GM23338 (cell line): ENCODE measurements around the gene ADD1. TPM values are rescaled to one million over a fixed set of nuclear protein-coding genes. Genes with fewer than 3 reads are reported as not detected.

Source experiments
- ATAC-seq: fragments of 200-7000 bp; cut with Tn5 transposase; 3 replicates; pipeline ENCODE4 v1.9.1; 2020
- DNase-seq: peaks from one replicate; pipeline ENCODE4 v3.0.0-alpha.2; 2015; ENCODE audit warnings: low spot score
- H2AFZ ChIP-seq: fragments of 200-600 bp; sonication (generic); 2 replicates; pipeline ENCODE4 v1.8.0; 2016; ENCODE audit warnings: antibody characterized with exemption, mild to moderate bottlenecking, moderate library complexity
- H3F3A ChIP-seq: fragments of 200-600 bp; sonication (generic); replicated peaks from 2 replicates; pipeline ENCODE4 v1.8.0; 2017; ENCODE audit warnings: antibody characterized with exemption, mixed run types, low read depth
- H3K27ac ChIP-seq: fragments of 200-600 bp; sonication (generic); 2 replicates; pipeline ENCODE4 v1.6.1; 2016; ENCODE audit warnings: low read depth
- H3K27me3 ChIP-seq: fragments of 200-600 bp; sonication (generic); 2 replicates; pipeline ENCODE4 v1.8.0; 2016; ENCODE audit warnings: mild to moderate bottlenecking, mixed run types, moderate library complexity; ENCODE audit not compliant: insufficient read depth
- H3K36me3 ChIP-seq: fragments of 200-600 bp; sonication (generic); 2 replicates; pipeline ENCODE4 v1.8.0; 2016; ENCODE audit warnings: mild to moderate bottlenecking; ENCODE audit not compliant: insufficient read depth
- H3K4me1 ChIP-seq: fragments of 200-600 bp; sonication (generic); 2 replicates; pipeline ENCODE4 v1.8.0; 2016; ENCODE audit warnings: mild to moderate bottlenecking, moderate library complexity; ENCODE audit not compliant: insufficient read depth
- H3K4me2 ChIP-seq: fragments of 200-600 bp; sonication (generic); 2 replicates; pipeline ENCODE4 v1.7.1; 2017; ENCODE audit warnings: mixed run types
- H3K4me3 ChIP-seq: fragments of 200-600 bp; sonication (generic); 2 replicates; pipeline ENCODE4 v1.6.1; 2016; ENCODE audit warnings: mixed run types
- H3K79me2 ChIP-seq: fragments of 200-600 bp; sonication (generic); replicated peaks from 2 replicates; pipeline ENCODE4 v1.8.0; 2017; ENCODE audit warnings: mild to moderate bottlenecking; ENCODE audit not compliant: insufficient read depth
- H3K9me2 ChIP-seq: fragments of 200-600 bp; sonication (generic); 2 replicates; pipeline ENCODE4 v1.8.0; 2017; ENCODE audit not compliant: insufficient read depth
- H4K20me1 ChIP-seq: fragments of 200-600 bp; sonication (generic); replicated peaks from 2 replicates; pipeline ENCODE4 v1.8.0; 2017; ENCODE audit warnings: mild to moderate bottlenecking; ENCODE audit not compliant: insufficient read depth
- H3K27ac Mint-ChIP-seq: 2 replicates; pipeline ENCODE4 v1.8.0; 2020; ENCODE audit warnings: inconsistent platforms, mild to moderate bottlenecking, moderate library complexity, mixed read lengths
- H3K27me3 Mint-ChIP-seq: 3 replicates; pipeline ENCODE4 v1.8.0; 2022; ENCODE audit warnings: low read depth, mild to moderate bottlenecking, moderate library complexity, mixed read lengths, inconsistent platforms; ENCODE audit not compliant: insufficient read depth, poor library complexity
- H3K36me3 Mint-ChIP-seq: 3 replicates; pipeline ENCODE4 v1.8.0; 2021; ENCODE audit warnings: low read depth, mild to moderate bottlenecking, inconsistent platforms, moderate library complexity, mixed read lengths
- H3K4me1 Mint-ChIP-seq: 3 replicates; pipeline ENCODE4 v1.8.0; 2020; ENCODE audit warnings: mild to moderate bottlenecking, inconsistent platforms, mixed read lengths
- H3K4me3 Mint-ChIP-seq: 3 replicates; pipeline ENCODE4 v1.8.0; 2021; ENCODE audit warnings: moderate library complexity, mild to moderate bottlenecking, inconsistent platforms, mixed read lengths
- H3K9me3 Mint-ChIP-seq: 3 replicates; pipeline ENCODE4 v1.8.0; 2020; ENCODE audit warnings: moderate library complexity, mild to moderate bottlenecking, inconsistent platforms, mixed read lengths
- CREB1 ChIP-seq: fragments of 250-450 bp; sonication (Bioruptor Pico); IDR thresholded peaks from 2 replicates; pipeline ENCODE4 v1.5.0; 2020; ENCODE audit warnings: low read depth, mild to moderate bottlenecking, moderate library complexity
- NANOG ChIP-seq: IDR thresholded peaks from 2 replicates; pipeline ENCODE4 v1.6.1; 2016; ENCODE audit warnings: antibody characterized with exemption, borderline replicate concordance
- ZNF114 ChIP-seq: fragments of 250-450 bp; sonication (Bioruptor Pico); IDR thresholded peaks from 2 replicates; pipeline ENCODE4 v1.5.0; 2020; ENCODE audit warnings: mild to moderate bottlenecking, moderate library complexity
- ZNF331 ChIP-seq: fragments of 250-450 bp; sonication (Bioruptor Pico); IDR thresholded peaks from 2 replicates; pipeline ENCODE4 v1.5.0; 2020; ENCODE audit warnings: low read depth, mild to moderate bottlenecking, moderate library complexity
- polyA plus RNA-seq: library from polyadenylated mRNA; unstranded; fragments of >200 nt; fragmentation: Nextera tagmentation; extraction: Ambion mirVana; gene quantifications from 2 replicates; pipeline ENCODE4 v1.2.1, GENCODE V29; 2016
- total RNA-seq: library from RNA; depleted of rRNA; stranded (reverse); fragments of >200 nt; shearing (Covaris generic); gene quantifications from 2 replicates; pipeline ENCODE4 v1.2.3, GENCODE V29; 2014
- TF ChIP-seq, protein P1 (sequence below): fragments of 250-450 bp; sonication (Bioruptor Pico); IDR thresholded peaks from 2 replicates; pipeline ENCODE4 v1.5.0; 2020; ENCODE audit warnings: mild to moderate bottlenecking, moderate library complexity
- TF ChIP-seq, protein P2 (sequence below): IDR thresholded peaks from one replicate; pipeline ENCODE4 v1.6.1; 2018; ENCODE audit warnings: antibody characterized with exemption; ENCODE audit not compliant: unreplicated experiment
- TF ChIP-seq, protein P3 (sequence below), 2 experiments: fragments of 200-600 bp in 1 of 2; sonication (generic) in 1 of 2; conservative IDR thresholded peaks; 2 replicates each; pipeline versions ENCODE4 v1.5.1 to v1.6.1; 2016 to 2017; ENCODE audit warnings: antibody characterized with exemption in 2 of 2, low read depth in 2 of 2, mild to moderate bottlenecking in 2 of 2, moderate library complexity in 1 of 2
- TF ChIP-seq, protein P4 (sequence below): IDR thresholded peaks from 2 replicates; pipeline ENCODE4 v1.6.1; 2016; ENCODE audit warnings: antibody characterized with exemption

The ADD1 gene
- total and polyA plus RNA-seq, 2 experiments from 2014 or later: 126 to 144 TPM

DNA sequence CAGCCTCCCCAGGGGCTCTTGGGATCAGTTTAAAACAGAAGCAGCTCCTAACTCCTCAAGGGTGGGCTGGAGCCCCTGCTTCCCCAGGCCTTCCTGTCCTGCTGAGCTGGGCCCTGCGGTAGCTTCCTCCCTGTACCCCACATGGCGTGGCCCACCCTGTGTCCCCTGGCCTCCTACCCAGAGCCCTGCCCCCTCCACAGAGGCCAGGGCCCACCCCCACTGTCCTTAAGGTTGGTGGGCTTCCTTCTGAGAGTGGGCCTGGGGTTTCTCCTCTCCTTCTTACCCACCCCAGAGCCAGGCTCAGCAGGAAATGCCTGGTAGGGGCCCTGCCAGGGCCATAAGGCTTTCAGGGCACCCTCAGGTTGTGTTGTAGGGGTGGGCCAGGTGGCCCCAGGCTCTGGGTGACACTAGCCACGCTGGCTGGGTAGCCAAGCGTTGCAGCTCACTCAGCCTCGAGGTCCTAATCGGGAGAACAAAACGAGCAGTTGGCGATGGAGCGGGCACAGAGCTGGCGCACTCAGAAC, 39.1 kb upstream of the ADD1 start:
- H3K4me1 Mint-ChIP-seq: peaks cover 9% of the 10 kb centered on the region; the same call in 2 of the 3 replicates
- H4K20me1 ChIP-seq: no peaks in the 10 kb centered on the region
- TF ChIP-seq NANOG (no peak), CREB1 (CRISPR knock-in tag) (no peak)
- no peaks in the 10 kb centered on the region for H3K36me3 ChIP-seq
- peaks cover 3% of the 10 kb centered on the region for H3K27me3 Mint-ChIP-seq
- ATAC-seq: no peak
- no peak overlapping the region for H2AFZ ChIP-seq
- no peaks in the 10 kb centered on the region for H3K79me2 ChIP-seq
- no peak overlapping the region for H3K4me2 ChIP-seq
- no peaks in the 10 kb centered on the region for H3K27me3 ChIP-seq
- no peaks in the 10 kb centered on the region for H3K9me3 Mint-ChIP-seq
- H3K4me3 ChIP-seq: no peak overlapping the region
- H3K9me2 ChIP-seq: no peaks in the 10 kb centered on the region
- peaks cover 6% of the 10 kb centered on the region for H3F3A ChIP-seq
- no peak overlapping the region for H3K27ac Mint-ChIP-seq
- DNase-seq: no peak
- H3K4me3 Mint-ChIP-seq: no peak overlapping the region
- H3K4me1 ChIP-seq: peaks cover 12% of the 10 kb centered on the region; the same call in 1 of the 2 replicates
- H3K27ac ChIP-seq: no peak overlapping the region
- no peaks in the 10 kb centered on the region for H3K36me3 Mint-ChIP-seq

DNA sequence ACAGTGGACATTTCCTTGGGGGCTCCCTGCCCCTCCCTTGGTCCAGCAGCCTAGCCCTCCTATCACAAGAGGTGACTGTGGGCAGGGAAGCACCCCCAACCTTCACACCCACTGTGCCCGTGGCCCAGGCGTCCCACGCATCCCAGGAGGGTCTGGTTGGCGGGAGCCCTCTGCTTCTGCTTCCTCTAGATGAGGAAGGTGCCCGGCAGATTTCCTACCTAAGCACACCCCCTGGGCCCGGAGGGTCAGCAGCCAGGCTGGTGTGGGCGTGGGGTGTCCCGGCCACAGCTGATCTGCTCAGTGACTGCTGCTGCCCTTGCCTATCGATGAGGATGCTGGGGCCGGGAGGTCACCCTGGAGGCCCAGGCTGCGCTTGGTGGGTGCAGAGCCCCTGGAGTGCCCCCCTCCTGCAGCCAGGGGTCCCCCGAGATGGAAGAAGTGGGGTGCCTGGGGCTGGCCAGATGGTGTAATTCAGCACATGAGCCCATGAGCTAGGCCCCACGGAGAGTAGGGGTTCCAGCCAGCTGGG, 38.6 kb upstream of the ADD1 start:
- no peak overlapping the region for H3K4me3 Mint-ChIP-seq
- H3K4me1 Mint-ChIP-seq: peaks cover 12% of the 10 kb centered on the region; the same call in 2 of the 3 replicates
- ATAC-seq (no peak), DNase-seq (no peak)
- no peak overlapping the region for H3K27ac Mint-ChIP-seq
- Histone ChIP-seq H3F3A (peaks cover 6% of the 10 kb centered on the region), H3K36me3 (no peaks in the 10 kb centered on the region), H3K4me3 (no peak overlapping the region), H3K9me2 (no peaks in the 10 kb centered on the region), H3K4me1 (peaks cover 12% of the 10 kb centered on the region; the same call in 1 of the 2 replicates), H3K4me2 (no peak overlapping the region), H4K20me1 (no peaks in the 10 kb centered on the region), H2AFZ (no peak overlapping the region), H3K27me3 (no peaks in the 10 kb centered on the region), H3K79me2 (no peaks in the 10 kb centered on the region), H3K27ac (no peak overlapping the region)
- no peaks in the 10 kb centered on the region for H3K36me3 Mint-ChIP-seq
- no peaks in the 10 kb centered on the region for H3K9me3 Mint-ChIP-seq
- peaks cover 3% of the 10 kb centered on the region for H3K27me3 Mint-ChIP-seq
- TF ChIP-seq ZNF331 (CRISPR knock-in tag) (no peak), ZNF114 (CRISPR knock-in tag) (no peak), CREB1 (CRISPR knock-in tag) (no peak)
- TF ChIP-seq, protein P1, sequence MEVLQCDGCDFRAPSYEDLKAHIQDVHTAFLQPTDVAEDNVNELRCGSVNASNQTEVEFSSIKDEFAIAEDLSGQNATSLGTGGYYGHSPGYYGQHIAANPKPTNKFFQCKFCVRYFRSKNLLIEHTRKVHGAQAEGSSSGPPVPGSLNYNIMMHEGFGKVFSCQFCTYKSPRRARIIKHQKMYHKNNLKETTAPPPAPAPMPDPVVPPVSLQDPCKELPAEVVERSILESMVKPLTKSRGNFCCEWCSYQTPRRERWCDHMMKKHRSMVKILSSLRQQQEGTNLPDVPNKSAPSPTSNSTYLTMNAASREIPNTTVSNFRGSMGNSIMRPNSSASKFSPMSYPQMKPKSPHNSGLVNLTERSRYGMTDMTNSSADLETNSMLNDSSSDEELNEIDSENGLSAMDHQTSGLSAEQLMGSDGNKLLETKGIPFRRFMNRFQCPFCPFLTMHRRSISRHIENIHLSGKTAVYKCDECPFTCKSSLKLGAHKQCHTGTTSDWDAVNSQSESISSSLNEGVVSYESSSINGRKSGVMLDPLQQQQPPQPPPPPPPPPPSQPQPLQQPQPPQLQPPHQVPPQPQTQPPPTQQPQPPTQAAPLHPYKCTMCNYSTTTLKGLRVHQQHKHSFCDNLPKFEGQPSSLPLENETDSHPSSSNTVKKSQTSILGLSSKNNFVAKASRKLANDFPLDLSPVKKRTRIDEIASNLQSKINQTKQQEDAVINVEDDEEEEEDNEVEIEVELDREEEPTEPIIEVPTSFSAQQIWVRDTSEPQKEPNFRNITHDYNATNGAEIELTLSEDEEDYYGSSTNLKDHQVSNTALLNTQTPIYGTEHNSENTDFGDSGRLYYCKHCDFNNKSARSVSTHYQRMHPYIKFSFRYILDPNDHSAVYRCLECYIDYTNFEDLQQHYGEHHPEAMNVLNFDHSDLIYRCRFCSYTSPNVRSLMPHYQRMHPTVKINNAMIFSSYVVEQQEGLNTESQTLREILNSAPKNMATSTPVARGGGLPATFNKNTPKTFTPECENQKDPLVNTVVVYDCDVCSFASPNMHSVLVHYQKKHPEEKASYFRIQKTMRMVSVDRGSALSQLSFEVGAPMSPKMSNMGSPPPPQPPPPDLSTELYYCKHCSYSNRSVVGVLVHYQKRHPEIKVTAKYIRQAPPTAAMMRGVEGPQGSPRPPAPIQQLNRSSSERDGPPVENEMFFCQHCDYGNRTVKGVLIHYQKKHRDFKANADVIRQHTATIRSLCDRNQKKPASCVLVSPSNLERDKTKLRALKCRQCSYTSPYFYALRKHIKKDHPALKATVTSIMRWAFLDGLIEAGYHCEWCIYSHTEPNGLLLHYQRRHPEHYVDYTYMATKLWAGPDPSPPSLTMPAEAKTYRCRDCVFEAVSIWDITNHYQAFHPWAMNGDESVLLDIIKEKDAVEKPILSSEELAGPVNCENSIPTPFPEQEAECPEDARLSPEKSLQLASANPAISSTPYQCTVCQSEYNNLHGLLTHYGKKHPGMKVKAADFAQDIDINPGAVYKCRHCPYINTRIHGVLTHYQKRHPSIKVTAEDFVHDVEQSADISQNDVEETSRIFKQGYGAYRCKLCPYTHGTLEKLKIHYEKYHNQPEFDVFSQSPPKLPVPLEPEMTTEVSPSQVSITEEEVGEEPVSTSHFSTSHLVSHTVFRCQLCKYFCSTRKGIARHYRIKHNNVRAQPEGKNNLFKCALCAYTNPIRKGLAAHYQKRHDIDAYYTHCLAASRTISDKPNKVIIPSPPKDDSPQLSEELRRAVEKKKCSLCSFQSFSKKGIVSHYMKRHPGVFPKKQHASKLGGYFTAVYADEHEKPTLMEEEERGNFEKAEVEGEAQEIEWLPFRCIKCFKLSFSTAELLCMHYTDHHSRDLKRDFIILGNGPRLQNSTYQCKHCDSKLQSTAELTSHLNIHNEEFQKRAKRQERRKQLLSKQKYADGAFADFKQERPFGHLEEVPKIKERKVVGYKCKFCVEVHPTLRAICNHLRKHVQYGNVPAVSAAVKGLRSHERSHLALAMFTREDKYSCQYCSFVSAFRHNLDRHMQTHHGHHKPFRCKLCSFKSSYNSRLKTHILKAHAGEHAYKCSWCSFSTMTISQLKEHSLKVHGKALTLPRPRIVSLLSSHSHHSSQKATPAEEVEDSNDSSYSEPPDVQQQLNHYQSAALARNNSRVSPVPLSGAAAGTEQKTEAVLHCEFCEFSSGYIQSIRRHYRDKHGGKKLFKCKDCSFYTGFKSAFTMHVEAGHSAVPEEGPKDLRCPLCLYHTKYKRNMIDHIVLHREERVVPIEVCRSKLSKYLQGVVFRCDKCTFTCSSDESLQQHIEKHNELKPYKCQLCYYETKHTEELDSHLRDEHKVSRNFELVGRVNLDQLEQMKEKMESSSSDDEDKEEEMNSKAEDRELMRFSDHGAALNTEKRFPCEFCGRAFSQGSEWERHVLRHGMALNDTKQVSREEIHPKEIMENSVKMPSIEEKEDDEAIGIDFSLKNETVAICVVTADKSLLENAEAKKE (CRISPR knock-in tag): no peak
- TF ChIP-seq, protein P2, sequence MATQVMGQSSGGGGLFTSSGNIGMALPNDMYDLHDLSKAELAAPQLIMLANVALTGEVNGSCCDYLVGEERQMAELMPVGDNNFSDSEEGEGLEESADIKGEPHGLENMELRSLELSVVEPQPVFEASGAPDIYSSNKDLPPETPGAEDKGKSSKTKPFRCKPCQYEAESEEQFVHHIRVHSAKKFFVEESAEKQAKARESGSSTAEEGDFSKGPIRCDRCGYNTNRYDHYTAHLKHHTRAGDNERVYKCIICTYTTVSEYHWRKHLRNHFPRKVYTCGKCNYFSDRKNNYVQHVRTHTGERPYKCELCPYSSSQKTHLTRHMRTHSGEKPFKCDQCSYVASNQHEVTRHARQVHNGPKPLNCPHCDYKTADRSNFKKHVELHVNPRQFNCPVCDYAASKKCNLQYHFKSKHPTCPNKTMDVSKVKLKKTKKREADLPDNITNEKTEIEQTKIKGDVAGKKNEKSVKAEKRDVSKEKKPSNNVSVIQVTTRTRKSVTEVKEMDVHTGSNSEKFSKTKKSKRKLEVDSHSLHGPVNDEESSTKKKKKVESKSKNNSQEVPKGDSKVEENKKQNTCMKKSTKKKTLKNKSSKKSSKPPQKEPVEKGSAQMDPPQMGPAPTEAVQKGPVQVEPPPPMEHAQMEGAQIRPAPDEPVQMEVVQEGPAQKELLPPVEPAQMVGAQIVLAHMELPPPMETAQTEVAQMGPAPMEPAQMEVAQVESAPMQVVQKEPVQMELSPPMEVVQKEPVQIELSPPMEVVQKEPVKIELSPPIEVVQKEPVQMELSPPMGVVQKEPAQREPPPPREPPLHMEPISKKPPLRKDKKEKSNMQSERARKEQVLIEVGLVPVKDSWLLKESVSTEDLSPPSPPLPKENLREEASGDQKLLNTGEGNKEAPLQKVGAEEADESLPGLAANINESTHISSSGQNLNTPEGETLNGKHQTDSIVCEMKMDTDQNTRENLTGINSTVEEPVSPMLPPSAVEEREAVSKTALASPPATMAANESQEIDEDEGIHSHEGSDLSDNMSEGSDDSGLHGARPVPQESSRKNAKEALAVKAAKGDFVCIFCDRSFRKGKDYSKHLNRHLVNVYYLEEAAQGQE: no peak
- TF ChIP-seq, protein P3, sequence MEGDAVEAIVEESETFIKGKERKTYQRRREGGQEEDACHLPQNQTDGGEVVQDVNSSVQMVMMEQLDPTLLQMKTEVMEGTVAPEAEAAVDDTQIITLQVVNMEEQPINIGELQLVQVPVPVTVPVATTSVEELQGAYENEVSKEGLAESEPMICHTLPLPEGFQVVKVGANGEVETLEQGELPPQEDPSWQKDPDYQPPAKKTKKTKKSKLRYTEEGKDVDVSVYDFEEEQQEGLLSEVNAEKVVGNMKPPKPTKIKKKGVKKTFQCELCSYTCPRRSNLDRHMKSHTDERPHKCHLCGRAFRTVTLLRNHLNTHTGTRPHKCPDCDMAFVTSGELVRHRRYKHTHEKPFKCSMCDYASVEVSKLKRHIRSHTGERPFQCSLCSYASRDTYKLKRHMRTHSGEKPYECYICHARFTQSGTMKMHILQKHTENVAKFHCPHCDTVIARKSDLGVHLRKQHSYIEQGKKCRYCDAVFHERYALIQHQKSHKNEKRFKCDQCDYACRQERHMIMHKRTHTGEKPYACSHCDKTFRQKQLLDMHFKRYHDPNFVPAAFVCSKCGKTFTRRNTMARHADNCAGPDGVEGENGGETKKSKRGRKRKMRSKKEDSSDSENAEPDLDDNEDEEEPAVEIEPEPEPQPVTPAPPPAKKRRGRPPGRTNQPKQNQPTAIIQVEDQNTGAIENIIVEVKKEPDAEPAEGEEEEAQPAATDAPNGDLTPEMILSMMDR (conservative IDR thresholded peaks at IDR 0.05; ENCODE audit: low read depth in 2 of 2): no peak
- TF ChIP-seq, protein P4, sequence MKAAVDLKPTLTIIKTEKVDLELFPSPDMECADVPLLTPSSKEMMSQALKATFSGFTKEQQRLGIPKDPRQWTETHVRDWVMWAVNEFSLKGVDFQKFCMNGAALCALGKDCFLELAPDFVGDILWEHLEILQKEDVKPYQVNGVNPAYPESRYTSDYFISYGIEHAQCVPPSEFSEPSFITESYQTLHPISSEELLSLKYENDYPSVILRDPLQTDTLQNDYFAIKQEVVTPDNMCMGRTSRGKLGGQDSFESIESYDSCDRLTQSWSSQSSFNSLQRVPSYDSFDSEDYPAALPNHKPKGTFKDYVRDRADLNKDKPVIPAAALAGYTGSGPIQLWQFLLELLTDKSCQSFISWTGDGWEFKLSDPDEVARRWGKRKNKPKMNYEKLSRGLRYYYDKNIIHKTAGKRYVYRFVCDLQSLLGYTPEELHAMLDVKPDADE: no peak
